GM13976 (cell line): ENCODE data around the gene VAT1L.

Source experiments
- DNase-seq: peaks from one replicate; pipeline ENCODE4 v3.0.0; 2012; ENCODE audit warnings: low spot score
- in situ Hi-C: fragments of 300-500 bp; cut with MboI; formaldehyde crosslinking; loops from one replicate; pipeline ENCODE4 v1.12.0; 2022; ENCODE audit warnings: low sequenced_read_pairs, mixed read lengths, inconsistent platforms; ENCODE audit not compliant: unreplicated experiment
- TF ChIP-seq, protein P1 (sequence below): IDR thresholded peaks from 2 replicates; pipeline ENCODE4 v1.5.1; 2012; ENCODE audit warnings: borderline replicate concordance, mild to moderate bottlenecking; ENCODE audit not compliant: insufficient read depth; ENCODE audit errors: extremely low read depth, missing control alignments, control extremely low read depth

Gene VAT1L

GRCh38 chr16:77962689-77963088 is 174.3 kb downstream of the VAT1L start:
- in situ Hi-C loops, result loop anchor here (25.0 kb wide), 1 partner anchor 725 kb away; no protein-coding TSS in a partner anchor
- TF ChIP-seq, protein P1, sequence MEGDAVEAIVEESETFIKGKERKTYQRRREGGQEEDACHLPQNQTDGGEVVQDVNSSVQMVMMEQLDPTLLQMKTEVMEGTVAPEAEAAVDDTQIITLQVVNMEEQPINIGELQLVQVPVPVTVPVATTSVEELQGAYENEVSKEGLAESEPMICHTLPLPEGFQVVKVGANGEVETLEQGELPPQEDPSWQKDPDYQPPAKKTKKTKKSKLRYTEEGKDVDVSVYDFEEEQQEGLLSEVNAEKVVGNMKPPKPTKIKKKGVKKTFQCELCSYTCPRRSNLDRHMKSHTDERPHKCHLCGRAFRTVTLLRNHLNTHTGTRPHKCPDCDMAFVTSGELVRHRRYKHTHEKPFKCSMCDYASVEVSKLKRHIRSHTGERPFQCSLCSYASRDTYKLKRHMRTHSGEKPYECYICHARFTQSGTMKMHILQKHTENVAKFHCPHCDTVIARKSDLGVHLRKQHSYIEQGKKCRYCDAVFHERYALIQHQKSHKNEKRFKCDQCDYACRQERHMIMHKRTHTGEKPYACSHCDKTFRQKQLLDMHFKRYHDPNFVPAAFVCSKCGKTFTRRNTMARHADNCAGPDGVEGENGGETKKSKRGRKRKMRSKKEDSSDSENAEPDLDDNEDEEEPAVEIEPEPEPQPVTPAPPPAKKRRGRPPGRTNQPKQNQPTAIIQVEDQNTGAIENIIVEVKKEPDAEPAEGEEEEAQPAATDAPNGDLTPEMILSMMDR, result no peak
- no peak for DNase-seq

GRCh38 chr16:77963185-77964044 is 175.1 kb downstream of the VAT1L start:
- in situ Hi-C loops, result loop anchor here (25.0 kb wide), 1 partner anchor 726 kb away; no protein-coding TSS in a partner anchor
- peak; percentile 45 for DNase-seq
- TF ChIP-seq, protein P1, result no peak

GRCh38 chr16:77965346-77965745 is 177.0 kb downstream of the VAT1L start:
- in situ Hi-C loops, result loop anchor here (25.0 kb wide), 1 partner anchor 728 kb away; no protein-coding TSS in a partner anchor
- TF ChIP-seq, protein P1, result no peak
- DNase-seq, result no peak

GRCh38 chr16:77967054-77967904 is 178.9 kb downstream of the VAT1L start:
- in situ Hi-C loops, result loop anchor here (25.0 kb wide), 1 partner anchor 730 kb away; no protein-coding TSS in a partner anchor
- TF ChIP-seq, protein P1, result no peak
- DNase-seq, result no peak

GRCh38 chr16:77969861-77970260 is 181.5 kb downstream of the VAT1L start:
- TF ChIP-seq, protein P1, result no peak
- no peak for DNase-seq
- in situ Hi-C loops, result loop anchor here (10.0 to 25.0 kb wide), 2 partner anchors 295 to 733 kb away; no protein-coding TSS in a partner anchor

- TF ChIP-seq, protein P1, result no peak
- DNase-seq, result no peak
- in situ Hi-C loops, result loop anchor here (10.0 to 25.0 kb wide), 2 partner anchors 296 to 733 kb away; no protein-coding TSS in a partner anchor
Observed at GRCh38 chr16:77970371-77970770, 182.0 kb downstream of the VAT1L start.
